Measurements from ENCODE around the gene TDO2.

- TF ChIP-seq EZH2 (IDR thresholded peaks at IDR 0.05; ENCODE audit: borderline replicate concordance, insufficient read depth, low read length, poor library complexity, severe bottlenecking) (no peak), CTCF (IDR thresholded peaks at IDR 0.05; ENCODE audit: poor library complexity, severe bottlenecking) (no peak), EP300 (conservative IDR thresholded peaks at IDR 0.05; ENCODE audit: poor library complexity, severe bottlenecking) (no peak), POLR2AphosphoS5 (IDR thresholded peaks at IDR 0.05) (no peak), TAF1 (IDR thresholded peaks at IDR 0.05; ENCODE audit: low read depth) (no peak), RAD21 (conservative IDR thresholded peaks at IDR 0.05) (no peak)
- TF ChIP-seq, protein P1, sequence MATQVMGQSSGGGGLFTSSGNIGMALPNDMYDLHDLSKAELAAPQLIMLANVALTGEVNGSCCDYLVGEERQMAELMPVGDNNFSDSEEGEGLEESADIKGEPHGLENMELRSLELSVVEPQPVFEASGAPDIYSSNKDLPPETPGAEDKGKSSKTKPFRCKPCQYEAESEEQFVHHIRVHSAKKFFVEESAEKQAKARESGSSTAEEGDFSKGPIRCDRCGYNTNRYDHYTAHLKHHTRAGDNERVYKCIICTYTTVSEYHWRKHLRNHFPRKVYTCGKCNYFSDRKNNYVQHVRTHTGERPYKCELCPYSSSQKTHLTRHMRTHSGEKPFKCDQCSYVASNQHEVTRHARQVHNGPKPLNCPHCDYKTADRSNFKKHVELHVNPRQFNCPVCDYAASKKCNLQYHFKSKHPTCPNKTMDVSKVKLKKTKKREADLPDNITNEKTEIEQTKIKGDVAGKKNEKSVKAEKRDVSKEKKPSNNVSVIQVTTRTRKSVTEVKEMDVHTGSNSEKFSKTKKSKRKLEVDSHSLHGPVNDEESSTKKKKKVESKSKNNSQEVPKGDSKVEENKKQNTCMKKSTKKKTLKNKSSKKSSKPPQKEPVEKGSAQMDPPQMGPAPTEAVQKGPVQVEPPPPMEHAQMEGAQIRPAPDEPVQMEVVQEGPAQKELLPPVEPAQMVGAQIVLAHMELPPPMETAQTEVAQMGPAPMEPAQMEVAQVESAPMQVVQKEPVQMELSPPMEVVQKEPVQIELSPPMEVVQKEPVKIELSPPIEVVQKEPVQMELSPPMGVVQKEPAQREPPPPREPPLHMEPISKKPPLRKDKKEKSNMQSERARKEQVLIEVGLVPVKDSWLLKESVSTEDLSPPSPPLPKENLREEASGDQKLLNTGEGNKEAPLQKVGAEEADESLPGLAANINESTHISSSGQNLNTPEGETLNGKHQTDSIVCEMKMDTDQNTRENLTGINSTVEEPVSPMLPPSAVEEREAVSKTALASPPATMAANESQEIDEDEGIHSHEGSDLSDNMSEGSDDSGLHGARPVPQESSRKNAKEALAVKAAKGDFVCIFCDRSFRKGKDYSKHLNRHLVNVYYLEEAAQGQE (IDR thresholded peaks at IDR 0.05; ENCODE audit: borderline replicate concordance): no peak
Observed at GRCh38 chr4:155924637-155925036, 21.1 kb downstream of the TDO2 start.

Data from neural cell (in vitro differentiated cells).